Neutrophil (primary cell): ENCODE results near the gene PDE11A.

Source experiments
- H3K27ac ChIP-seq: fragments of 200-600 bp; sonication (generic); 2 replicates; pipeline ENCODE4 v1.5.1; 2016; ENCODE audit warnings: mild to moderate bottlenecking, moderate library complexity
- H3K27me3 ChIP-seq: fragments of 200-600 bp; sonication (generic); 2 replicates; pipeline ENCODE4 v1.6.0; 2016; ENCODE audit warnings: mild to moderate bottlenecking
- H3K36me3 ChIP-seq: fragments of 200-600 bp; sonication (generic); 2 replicates; pipeline ENCODE4 v1.5.1; 2017
- H3K4me1 ChIP-seq, 2 experiments: fragments of 200-600 bp in 1 of 2; sonication (generic) in 1 of 2; 1 replicate in 1 of 2; 2 replicates in 1 of 2; pipeline versions ENCODE4 v1.5.1 to v1.6.1; 2013 to 2016; ENCODE audit warnings: low read depth in 1 of 2, low read length in 1 of 2, mild to moderate bottlenecking in 1 of 2, moderate library complexity in 1 of 2; ENCODE audit not compliant: control insufficient read depth in 1 of 2, insufficient read depth in 1 of 2
- H3K4me3 ChIP-seq, 2 experiments: fragments of 200-600 bp in 1 of 2; sonication (generic) in 1 of 2; 1 replicate in 1 of 2; 2 replicates in 1 of 2; pipeline ENCODE4 v1.5.1; 2013 to 2016; ENCODE audit warnings: low read depth in 1 of 2, low read length in 1 of 2, mild to moderate bottlenecking in 1 of 2, moderate library complexity in 1 of 2
- H3K9me3 ChIP-seq: fragments of 200-600 bp; sonication (generic); 2 replicates; pipeline ENCODE4 v1.5.1; 2016
- CTCF ChIP-seq: fragments of 200-600 bp; sonication (generic); IDR thresholded peaks from 2 replicates; pipeline ENCODE4 v1.5.1; 2016; ENCODE audit warnings: antibody characterized with exemption

The PDE11A gene

DNA sequence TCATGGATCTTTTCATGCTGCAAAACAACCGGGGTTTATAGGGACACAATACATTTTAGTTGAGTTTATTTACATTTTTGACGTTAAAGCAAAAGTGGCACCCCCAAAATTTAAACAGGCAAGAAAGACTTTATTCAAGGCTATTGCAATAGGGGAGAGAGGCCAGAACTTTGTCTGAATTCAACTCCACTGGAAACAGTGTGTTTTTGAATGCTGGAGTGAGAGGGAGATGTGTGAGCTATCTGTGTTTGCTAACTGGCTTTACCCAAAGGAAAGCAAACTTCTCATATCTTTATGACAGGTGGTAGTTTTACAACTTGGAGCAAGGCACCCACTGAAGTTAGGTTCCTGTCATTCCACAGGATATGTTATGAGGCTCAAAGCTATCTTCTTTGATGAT, 472.6 kb downstream of the PDE11A start:
- Histone ChIP-seq H3K4me1 (no peaks in the 10 kb centered on the region), H3K36me3 (no peaks in the 10 kb centered on the region), H3K27me3 (no peaks in the 10 kb centered on the region), H3K9me3 (no peaks in the 10 kb centered on the region), H3K4me3 (no peak overlapping the region), H3K27ac (no peak overlapping the region)
- no peak for TF ChIP-seq CTCF

DNA sequence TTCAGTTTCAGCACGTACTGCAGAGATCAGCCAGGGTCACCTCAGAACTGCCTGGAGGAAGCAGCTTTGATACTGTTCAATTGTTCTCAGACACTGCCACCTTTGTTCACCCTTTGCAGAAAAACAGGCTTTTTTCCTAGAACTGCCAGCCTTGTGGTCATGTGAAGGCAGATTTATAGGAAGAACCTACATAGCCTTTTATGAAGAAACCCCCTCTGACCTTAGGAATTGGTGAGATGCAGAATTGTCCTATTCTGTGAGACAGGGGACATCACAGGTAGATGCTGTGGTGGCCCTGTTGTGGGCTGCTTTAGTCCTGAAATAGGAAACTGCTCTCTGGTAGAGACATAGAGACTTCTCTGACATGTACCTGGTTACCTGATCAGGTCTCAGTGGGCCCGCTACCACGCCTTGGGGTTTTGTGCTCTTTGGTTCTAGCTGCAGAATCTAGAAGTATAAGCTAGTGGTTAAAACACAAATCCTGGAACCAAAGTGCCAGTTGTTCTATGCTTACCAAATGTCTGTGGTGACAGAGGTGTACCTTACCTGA, 473.4 kb downstream of the PDE11A start:
- no peaks in the 10 kb centered on the region for H3K9me3 ChIP-seq
- TF ChIP-seq CTCF = no peak
- H3K27ac ChIP-seq = no peak overlapping the region
- H3K4me3 ChIP-seq = no peak overlapping the region
- no peaks in the 10 kb centered on the region for H3K4me1 ChIP-seq
- H3K27me3 ChIP-seq = no peaks in the 10 kb centered on the region
- no peaks in the 10 kb centered on the region for H3K36me3 ChIP-seq

DNA sequence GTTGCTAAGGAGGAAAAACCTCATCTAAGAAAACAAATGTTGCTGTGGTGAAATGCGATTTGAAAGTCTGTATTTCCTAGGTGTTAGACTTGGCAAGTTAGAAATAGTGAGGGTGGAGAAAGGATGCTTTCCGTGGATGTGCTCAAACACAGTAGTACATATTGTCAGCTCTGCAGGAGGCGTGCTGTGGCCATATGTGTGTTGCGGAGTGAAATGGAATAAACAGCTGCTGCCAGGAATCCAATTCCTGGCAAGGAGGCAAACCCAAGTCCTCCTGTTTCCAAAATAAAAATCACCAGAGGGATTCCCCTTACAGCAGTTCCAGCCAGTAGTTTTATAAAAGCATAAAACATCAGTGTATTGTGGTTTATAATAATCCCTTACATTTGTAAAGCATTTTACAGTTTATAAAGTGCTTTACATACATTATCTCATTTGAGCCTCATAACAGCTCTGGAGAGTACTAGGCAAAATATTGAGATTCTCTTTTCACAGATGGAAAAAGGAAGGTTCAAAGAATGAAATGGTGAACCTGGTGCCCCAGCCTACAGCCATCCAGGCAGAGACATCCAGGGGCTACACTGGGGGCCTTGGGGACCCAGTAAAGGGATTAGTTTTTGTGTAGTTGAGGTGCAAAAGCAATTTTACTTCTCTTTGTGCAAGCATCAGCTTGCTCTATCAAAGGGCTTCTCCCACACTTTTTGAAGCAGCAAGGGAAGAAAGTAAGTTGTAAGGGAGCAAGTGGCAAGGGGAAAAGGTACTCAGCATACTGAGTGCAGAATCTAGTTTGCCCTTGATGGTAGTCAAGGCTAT, 474.0 kb downstream of the PDE11A start:
- TF ChIP-seq CTCF = no peak
- Histone ChIP-seq H3K27me3 (no peaks in the 10 kb centered on the region), H3K9me3 (no peaks in the 10 kb centered on the region), H3K4me1 (no peaks in the 10 kb centered on the region), H3K27ac (no peak overlapping the region), H3K4me3 (no peak overlapping the region), H3K36me3 (no peaks in the 10 kb centered on the region)

DNA sequence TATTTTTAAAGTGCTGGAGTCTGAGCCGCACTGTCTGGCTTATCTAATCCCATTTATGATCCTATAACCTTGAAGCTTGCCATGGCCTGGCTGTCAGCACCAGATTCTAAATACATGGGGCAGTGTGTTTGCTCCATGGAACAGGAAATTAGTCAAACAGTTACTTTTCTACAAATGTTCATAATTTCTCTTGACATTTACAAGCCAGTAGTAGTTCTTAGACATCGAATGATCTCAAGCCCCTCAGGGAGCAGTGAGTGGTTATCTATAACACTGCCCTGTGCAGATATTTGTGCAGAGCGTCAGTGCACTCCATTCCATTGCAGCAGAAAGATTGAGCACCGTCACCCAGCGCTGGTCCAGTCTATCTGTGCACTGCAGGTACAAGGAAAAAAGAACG, 474.8 kb downstream of the PDE11A start:
- Histone ChIP-seq H3K27ac (no peak overlapping the region), H3K4me3 (no peak overlapping the region), H3K4me1 (no peaks in the 10 kb centered on the region), H3K36me3 (no peaks in the 10 kb centered on the region), H3K27me3 (no peaks in the 10 kb centered on the region), H3K9me3 (no peaks in the 10 kb centered on the region)
- no peak for TF ChIP-seq CTCF

DNA sequence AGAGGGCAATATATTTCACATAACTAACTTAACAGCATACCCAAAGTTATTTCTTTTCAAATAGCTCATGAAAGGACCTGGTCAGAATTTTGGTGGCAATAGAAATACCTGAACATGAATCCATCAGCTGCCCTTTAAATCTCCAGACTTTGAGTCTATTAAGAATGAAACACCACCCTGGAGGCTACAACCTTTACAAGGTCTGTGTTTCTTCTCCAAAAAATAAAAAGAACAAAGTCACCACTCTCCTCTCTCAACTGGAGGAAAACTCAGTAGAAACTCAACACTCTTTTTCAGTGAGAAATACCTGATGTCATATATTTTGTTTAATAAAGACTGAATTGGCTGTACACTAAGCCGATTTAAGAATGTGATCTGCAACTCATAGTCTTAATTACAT, 475.7 kb downstream of the PDE11A start:
- Histone ChIP-seq H3K4me3 (no peak overlapping the region), H3K27me3 (no peaks in the 10 kb centered on the region), H3K9me3 (no peaks in the 10 kb centered on the region), H3K4me1 (no peaks in the 10 kb centered on the region), H3K36me3 (no peaks in the 10 kb centered on the region), H3K27ac (no peak overlapping the region)
- TF ChIP-seq CTCF = no peak
